ENCODE measurements around the gene ATP6V0B.
A peak's percentile ranks its signal among the peaks of the same experiment; 100 is the strongest.

GRCh38 chr1:43979528-43980254 lies 4.9 kb downstream of the ATP6V0B start:
- TF ChIP-seq MTA1 (IDR thresholded peaks at IDR 0.05; ENCODE audit: borderline replicate concordance) (no peak), MAX (CRISPR knock-in tag; IDR thresholded peaks at IDR 0.05) (peak; percentile 97), CTCF (IDR thresholded peaks at IDR 0.05 in 2 of 3, conservative IDR thresholded peaks at IDR 0.05 in 1 of 3; ENCODE audit: insufficient read depth in 2 of 3, low read depth in 1 of 3, low read length in 3 of 3) (no peak), MED1 (CRISPR knock-in tag; IDR thresholded peaks at IDR 0.05; ENCODE audit: borderline replicate concordance) (no peak), ZNF408 (CRISPR knock-in tag; IDR thresholded peaks at IDR 0.05; ENCODE audit: low read depth) (no peak)

Measured in K562 (cell line).